Stimulated activated CD8-positive, alpha-beta memory T cell treated with anti-CD3 and anti-CD28 coated beads, Interleukin-15, amount 100 ng/mL, for 4 hours (primary cell): ENCODE data around the gene MRPL54.
"Not testable (repeated sequence)": the region's sequence is repeated elsewhere in the genome, so short reads cannot be mapped to it uniquely, and the experiment has no call there.

Experiments
- DNase-seq, 2 donors: peaks; one replicate each; pipeline ENCODE4 v3.0.0-alpha.2; 2020; ENCODE audit warnings: low read depth in 2 of 2

MRPL54 gene

DNA sequence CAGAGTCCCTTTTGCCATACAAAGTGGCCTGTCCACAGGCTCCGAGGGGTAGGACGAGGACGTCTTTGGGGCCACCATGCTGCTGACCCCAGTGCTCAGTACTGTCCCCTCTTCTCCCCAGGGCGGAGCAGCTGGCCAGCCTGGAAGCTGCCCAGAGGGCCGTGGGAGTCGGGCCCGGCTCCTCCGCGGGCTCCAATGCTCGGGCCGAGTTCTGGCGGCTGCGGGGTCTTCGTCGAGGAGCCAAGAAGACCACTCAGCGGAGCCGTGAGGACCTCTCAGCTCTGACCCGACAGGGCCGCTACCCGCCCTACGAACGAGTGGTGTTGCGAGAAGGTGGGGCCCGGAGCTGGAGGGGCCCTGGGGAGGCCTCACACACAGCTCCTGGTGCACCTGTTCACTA, 22.1 kb upstream of the MRPL54 start:
- no peak for DNase-seq

DNA sequence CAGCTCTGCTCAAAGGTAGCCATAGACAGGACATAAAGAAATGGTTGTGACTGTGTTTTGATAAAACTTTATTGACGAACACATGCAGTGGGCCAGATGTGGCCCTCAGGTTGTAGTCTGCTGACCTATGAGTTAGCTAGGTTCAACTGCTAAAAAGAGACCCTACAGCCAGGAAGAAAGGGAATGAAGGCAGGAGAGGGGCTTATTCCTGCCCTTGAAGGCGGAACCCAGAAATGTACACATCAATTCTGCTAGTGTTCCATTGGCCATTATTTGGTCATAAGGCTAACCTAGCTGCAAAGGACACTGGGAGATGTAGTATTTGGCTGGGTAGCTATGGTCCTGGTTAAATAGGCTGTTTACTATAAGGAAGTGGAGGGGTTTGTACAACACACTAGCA, 19.0 kb upstream of the MRPL54 start:
- DNase-seq, result no peak

DNA sequence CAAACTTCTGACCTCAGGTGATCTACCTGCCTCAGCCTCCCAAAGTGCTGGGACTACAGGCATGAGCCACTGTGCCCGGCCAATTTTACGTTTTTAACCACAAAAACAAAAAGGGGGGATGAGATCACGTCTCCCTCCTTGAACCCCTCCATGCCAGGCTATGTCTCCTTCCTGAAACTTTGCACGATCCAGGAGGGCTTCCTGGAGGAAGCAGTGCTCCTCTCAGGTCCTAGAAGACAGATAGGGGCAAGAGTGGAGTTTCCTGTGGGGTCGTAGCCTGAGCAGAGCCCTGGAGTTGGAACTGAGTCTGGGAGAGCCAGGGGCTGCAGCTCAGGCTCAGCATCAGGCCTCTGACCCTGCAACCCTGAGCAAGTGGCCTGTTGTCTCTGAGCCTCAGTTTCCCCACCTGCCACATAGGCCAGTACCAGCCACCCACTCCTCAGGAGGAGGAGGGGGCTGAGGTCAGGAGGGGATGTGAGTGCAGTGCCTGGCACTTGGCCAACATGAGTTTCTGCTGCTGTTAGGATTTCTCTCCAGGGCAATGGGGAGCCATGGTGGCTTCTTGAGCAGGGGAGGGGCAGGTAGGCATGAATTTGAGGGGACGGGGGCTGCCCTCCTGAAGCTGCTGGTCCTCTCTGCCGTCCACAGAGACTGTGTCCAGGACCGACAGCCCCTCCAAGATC, 17.0 kb upstream of the MRPL54 start:
- DNase-seq, result no peak

DNA sequence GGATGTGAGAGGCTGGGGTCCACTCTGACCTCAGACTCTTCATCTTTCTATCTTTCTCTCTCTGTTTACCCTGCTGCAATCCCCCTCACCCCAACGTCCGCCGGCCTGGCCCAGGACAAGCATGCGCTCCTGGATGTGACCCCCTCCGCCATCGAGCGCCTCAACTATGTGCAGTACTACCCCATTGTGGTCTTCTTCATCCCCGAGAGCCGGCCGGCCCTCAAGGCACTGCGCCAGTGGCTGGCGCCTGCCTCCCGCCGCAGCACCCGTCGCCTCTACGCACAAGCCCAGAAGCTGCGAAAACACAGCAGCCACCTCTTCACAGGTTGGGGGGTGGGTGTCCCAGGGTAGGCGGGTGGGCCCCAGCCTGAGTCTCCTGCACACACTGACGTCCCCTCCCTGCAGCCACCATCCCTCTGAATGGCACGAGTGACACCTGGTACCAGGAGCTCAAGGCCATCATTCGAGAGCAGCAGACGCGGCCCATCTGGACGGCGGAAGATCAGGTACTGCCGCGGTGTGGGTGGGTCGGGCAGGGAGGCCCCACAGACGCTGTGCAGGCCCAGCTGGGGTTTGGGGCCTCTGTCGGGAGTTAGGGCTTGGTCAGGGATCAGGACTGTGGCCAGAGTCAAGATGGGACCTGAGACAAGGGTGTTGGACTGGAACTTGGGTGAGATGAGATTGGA, 16.0 kb upstream of the MRPL54 start:
- DNase-seq, result no peak

DNA sequence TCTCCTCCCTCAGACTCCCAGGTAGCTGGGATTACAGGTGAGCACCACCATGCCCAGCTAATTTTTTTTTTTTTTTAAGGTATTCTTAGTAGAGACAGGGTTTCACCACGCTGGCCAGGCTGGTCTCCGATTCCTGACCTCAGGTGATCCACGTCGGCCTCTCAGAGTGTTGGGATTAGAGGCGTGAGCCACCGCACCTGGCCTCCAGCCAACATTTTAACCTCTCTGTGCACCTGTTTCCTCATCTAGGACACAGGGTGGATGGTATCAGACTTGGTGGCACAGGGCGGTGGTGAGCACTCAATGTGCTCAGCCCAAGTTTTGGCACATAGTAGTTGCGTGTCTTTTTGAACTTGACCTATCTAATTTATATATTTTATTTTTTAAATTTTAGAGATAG, 13.5 kb upstream of the MRPL54 start:
- DNase-seq, result no peak

DNA sequence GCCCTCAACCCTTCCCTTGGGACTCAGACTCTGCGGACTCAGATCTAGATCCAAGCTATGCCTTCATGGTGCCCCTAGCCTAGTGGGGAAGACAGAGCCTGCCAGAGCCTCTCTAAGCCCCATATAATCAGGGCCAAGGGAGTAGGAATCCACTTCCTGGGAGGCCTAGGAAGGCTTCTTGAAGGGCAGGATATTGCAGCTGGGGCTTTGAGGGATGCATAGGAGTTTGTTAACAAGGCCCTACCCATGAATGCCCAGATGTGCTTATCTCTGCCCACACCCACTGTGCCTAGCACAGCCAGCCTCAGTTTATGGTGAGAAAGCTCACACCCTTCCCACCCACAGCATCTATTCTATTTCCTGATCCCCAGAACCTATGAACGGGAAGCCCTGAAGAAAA, 12.3 kb upstream of the MRPL54 start:
- DNase-seq, result no peak

DNA sequence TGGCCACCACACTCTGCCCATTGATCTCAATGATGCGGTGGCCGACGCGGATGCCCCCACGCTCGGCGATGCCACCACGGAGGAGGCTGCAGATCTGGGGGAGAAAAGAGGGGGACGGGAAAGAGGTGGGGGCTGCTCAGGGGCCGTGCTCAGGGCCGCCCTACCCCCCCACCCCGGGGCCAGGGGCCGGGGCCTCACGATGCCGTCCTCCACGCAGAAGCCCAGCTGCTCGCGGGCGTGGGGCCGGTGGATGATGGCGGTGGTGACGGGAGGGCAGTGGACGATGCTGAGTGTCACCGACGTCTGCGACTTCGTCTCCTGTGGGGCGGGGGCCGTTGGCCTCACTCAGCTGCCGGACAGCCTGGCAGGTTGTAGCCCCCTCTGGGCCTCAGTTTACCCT, 11.2 kb upstream of the MRPL54 start:
- DNase-seq, result no peak

DNA sequence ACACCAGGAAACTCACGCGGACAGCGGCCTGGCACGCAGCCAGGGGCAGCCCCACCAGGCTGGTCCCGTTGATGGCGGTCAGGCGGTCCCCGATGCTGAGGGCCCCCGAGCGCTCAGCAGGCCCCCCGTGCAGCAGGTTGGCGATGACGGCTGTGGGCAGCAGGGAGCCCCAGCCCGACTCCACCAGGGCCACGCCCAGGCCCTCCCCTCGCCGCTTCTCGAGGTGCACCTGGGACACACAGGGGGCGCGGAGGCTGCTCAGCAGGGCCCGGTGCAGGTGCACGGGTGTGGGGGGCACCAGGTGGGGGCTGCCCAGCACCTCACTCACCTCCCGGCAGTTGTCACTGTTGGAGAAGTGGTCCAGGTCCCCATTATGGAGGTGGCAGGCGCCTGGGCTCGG, 10.0 kb upstream of the MRPL54 start:
- DNase-seq, result no peak

DNA sequence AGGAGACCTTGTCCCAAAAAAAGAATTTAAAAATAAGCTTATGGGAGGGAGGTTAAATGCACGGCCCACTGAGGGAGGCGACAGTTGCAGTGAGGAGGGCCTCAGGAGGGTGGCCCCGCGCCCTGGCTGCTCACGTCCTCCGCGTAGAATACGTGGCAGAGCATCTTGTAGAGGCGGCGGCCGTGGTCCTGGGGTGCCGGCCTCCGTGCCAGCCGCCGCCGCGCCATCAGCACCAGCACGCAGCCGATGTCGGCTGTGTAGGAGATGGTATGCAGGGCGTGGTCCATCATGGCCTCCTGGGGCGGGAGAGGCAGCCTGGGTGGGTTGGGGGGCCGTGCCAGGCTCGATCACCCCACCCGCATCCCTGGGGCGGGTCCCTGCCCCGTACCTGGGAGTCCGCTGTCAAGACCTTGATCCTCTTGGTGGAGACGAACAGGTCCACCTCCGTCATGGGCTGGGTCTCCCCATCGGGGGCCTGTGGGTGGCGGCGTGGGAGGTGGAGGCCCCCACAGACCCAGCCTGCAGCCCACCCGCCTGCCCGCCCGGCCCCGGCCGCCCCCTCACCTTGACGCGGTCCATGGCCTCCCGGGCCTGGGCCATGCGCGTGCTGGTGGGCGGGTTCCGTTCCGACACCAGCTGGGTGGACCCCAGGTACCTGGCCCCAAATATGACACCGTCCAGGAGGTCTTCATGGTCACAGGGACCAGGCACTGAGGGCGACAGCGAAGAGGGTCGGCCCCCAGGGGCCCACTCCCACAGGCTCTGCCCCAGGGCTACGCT, 8.7 kb upstream of the MRPL54 start:
- no peak for DNase-seq

DNA sequence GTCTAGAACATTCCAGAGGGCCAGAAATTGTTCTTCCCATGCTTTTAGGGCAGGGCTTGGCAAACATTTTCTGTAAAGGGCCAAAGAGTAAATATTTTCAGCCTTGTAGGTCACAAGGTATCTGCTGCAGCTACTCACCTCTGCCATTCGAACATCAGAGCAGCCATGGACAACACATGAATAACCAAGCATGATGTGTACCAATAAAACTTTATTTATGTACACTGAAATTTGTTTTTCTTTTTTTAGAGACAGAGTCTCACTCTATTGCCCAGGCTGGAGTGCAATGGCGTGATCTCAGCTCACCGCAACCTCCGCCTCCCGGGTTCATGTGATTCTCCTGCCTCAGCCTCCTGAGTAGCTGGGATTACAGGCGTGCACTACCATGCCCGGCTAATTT, 4.8 kb upstream of the MRPL54 start:
- not testable (repeated sequence) for DNase-seq

DNA sequence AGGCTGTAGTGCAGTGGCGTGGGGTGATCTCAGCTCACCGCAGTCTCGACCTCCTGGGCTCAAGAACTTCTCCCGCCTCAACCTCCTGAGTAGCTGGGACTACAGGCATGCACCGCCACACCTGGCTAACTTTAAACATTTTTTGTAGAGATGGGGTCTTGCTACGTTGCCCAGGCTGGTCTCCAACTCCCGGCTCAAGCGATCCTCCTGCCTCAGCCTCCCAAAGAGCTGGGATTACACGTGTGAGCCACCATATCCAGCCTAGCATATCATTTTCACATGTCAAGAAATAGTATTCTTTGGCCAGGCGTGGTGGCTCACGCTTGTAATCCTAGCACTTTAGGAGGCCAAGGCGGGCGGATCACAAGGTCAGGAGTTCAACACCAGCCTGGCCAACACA, 4.2 kb upstream of the MRPL54 start:
- DNase-seq, result not testable (repeated sequence)

DNA sequence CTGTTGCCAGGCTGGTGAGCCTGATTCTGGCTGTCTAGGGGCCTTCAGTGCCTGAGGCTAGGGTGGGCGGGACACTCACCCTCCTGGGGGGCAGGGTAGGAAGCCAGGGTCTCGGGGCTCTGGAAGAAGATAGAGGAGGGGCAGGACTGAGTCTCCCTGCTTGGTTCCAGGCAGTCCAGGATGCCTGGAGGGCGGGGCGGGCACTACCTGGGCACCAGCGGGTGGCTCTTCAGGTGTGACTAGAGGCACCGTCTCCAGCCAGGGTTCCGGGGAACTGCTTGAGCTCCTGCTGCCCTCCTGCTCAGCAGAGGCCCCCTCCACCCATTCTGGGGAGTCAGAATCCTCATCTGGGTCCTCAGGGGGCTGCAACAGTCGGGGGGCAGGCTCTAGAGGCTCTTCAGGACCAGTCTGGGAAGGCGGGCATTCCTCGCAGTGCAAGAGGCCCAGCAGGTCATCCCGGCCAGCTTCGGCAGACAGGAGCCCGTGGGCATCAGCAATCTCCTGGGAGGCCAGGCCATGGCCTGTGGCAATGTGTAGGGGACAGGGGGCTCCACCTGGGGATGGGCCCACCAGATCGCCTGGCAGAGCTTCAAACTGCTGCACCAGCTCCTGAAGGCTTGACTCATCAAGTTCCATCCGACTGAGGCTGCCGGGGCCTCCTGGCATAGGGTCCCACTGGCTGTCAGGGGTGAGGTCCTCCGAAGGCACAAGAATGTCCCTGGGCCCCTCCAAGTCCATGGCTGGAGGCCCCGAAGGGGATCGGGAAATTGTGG, 2.8 kb upstream of the MRPL54 start:
- no peak for DNase-seq

DNA sequence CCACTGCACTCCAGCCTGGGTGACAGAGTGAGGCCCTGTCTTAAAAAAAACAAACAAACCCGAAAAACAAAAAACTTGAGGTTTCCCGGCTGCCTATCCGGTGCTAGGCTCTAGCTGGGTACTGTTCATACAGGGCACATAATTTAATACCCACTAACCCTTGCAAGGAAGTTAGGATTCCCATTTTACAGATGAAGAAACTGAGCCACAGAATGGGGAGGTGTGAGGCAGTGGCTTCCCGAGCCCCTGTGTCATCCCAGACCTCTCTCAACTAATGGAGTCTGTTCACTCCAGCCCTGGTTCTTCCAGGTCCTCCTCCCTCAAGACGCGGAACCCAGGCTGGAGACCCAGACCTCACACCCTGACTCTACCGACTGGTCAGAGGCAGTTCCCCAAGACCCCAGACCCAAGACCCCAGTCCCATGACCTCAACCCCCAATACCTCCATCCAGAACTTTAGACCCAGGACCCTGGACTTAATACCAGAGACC, 1.6 kb upstream of the MRPL54 start:
- DNase-seq, result no peak

DNA sequence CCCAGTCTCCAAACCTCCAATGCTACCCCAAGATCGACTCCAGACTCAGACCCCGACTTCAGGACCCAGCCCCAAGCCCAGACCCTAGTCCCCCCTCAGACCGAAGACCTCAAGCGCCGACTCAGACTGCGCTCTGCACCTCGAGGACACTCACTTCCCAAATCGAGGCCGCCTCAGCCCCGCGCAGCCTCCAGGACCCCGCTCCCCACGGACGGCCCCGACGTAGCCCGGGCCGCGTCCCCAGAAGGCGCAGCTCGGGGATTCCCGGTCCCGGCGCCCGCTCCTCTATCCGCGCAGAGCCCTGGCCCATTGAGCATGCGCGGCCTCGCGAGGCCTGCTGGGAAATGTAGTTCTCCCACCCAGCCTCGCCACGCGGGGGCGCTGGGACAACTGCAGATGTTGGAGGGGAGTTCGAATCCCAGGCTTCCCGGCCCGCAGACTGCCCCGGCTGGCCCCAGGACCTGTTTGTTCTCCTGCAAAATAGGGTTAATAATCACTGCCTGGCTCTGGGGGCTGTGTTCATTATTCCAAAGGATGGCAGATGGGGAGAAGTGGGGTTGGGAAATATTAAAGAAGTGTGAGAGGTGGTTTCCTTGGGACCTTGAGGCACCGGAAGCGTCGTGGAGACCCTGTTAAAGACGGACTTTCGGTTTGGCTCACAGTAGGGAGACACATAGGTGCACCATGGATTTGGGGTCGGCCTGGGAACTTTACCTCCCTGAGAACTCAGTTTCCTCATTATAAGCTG, 926 bp upstream of the MRPL54 start, which contains the start of gene APBA3:
Gene APBA3, minus strand, starts transcription at position 311 of the 748 bp plus-strand sequence. CDS start 1,428 bp downstream, outside the sequence.
- peak; percentile 88 for DNase-seq

DNA sequence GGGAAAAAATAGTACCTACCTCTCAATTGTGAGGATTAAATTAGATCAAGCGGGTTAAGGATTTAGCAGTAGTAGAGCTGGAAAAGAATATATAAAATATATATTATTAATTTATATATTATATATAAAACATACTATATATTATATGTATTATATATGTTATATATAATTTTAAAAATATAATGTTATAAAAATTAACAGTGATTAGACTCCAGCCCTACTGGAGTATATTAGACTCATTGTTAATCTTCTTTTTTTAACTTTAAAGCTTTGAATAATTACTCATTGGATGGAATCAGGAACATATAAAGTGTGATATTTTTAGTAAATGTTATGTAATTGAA, 380 bp upstream of the MRPL54 start:
- no peak for DNase-seq

DNA sequence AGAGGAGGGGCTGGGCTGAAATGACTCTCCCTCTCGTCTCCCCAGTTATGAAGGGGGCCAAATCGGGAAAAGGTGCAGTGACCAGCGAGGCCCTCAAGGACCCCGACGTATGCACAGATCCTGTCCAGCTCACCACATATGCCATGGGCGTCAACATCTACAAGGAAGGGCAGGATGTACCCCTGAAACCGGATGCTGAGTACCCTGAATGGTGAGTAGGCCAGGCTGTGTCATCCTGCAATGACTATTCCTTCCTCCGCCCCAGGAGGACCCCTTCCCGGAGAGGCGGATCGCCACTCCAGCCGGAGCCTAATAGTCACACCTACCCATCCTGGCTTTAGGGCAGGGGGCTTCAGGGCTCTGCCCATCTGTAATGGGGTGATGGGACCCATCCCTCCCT, 2.6 kb downstream of the MRPL54 start:
- DNase-seq, result no peak

DNA sequence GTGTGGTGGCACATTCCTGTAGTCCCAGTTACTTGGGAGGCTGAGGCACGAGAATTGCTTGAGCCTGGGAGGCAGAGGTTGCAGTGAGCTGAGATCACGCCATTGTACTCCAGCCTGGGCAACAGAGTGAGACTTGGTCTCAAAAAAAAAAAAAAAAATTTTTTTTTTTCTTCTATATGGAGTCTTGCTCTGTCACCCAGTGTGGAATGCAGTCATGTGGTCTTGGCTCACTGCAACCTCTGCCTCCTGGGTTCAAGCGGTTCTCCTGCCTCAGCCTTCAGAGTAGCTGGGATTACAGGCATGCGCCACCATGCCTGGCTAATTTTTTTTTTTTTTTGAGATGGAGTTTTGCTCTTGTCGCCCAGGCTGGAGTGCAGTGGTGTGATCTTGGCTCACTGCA, 3.3 kb downstream of the MRPL54 start:
- not testable (repeated sequence) for DNase-seq

DNA sequence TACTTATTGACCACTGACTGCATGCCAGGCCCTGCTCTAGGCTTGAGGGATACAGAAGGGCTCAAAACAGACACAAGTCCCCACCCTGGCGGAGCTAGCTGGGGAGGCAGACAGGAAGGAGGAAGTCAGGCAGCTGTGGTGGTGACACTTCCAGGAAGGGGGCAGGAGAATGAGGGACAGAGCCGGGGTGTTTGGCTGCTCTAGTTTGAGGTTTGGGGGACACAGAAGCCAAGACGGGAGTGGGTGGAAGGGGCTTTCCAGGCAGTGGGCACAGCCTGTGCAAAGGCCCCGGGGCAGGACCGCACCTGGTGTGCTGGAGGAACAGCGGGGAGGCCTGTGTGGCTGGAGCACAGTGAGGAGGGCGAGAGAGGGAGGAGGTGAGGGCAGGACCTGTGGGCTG, 4.0 kb downstream of the MRPL54 start:
- DNase-seq, result no peak

DNA sequence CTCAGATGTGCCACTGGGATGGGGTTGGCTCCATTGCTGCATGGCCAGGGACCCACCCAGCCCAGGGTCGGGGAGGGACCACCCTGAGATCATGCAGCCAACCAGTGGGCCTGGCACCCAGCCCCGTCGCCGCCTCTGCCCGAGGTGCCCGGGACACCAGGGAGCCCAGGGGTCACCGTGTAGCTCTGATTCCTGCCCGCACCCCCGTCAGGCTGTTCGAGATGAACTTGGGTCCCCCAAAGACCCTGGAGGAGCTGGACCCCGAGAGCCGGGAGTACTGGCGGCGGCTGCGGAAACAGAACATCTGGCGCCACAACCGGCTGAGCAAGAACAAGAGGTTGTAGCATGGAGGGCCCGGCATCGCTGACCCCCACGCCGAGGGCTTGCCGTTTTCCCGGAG, 4.6 kb downstream of the MRPL54 start:
- no peak for DNase-seq

DNA sequence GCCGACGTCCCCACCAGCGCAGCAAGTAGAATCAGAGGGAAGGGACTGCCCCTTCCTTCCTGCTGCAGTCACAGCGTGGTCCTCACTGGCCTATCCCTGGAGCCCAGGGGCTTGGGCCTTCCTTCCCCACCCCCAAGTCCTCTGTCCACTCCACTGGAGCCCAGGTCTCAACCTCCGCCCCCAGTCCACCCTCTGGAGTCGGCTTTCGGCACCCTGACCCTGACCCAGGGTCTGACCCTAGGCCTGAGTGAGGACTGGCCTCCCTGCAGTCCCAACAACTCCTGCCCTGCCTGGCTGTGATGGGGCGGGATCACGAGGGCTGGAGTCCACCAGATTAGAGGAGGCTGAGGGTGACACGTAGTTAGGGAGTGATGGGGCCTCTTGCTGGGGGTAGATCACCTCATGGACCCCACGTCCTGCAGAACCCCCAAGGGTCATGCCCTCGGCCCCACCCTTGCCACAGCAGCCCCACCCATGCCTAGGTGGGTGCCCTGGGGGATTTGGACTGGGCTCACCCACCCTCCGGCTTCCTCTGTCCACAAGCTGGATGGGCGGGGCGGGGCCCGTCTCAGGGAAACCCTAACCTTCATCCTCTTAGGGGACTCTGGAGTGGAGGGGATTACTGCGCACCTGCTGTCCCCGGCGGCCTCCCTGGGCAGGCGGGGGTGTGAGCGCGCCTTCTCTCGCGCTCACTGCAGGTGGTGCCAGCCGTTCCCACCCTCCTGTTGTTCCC, 5.7 kb downstream of the MRPL54 start:
- no peak for DNase-seq

DNA sequence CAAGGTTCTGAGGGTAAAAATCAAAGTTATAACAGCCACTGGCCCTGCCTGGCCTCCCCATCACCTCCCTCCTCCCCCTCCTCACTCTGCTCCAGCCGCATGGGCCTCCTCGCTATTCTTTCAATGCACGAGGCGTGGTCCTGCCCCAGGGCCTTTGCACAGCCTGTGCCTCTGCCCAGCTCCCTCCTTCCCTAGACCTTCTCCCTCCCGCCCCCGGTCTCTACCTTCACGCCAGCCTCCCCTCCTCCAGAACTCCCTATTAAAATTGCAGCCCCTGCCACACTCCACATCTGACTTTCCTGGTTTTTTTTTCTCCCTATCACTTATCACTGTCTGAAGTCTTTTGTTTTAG, 6.2 kb downstream of the MRPL54 start:
- DNase-seq, result no peak
